ENCODE measurements around the gene RBM4B.

The RBM4B gene

DNA sequence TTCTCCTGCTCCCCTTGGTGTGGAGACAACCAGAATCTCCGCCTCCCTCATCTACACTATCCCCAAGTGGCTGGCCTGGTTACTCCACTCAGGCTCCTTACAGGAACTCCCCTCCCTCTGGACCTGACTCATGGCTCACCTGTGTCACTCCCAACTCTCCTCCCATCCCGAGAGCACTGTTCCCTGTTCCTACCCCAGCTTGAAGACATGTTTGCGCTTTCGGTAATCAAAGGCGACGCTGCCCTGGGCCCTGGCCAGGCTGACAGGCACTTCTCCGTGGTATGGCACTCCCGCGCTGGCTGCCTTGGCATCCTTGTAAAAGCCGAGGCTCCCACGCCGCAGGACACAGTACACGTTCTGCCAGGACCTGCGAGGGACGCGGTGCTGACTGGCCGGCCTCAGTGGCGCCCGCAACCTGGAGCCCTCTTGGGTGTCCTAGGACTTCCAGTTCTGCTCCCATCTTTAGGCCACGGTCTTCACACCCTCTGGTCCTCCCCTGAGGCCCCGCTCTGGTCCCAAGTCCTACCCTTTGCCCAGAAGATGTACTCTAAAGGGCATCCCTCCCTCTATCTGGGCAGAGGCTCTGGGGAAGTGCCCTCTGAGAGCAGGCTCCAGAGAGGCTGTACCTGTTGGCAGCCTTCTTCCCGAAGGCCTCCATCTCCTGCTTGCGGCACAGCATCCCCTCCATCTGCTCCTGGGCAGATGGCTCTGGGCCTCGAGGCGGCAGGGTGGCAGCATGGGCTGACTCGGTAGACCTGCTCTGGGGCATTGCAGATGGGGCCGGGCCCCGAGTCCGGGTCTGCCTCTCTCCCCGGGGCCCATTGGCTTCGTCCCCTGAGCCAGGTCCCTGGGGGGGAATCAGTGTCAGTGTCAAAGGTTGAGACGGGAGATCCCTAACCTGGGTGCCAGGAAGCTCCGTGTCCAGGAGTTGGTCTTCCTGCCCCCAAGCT, 9.4 kb upstream of the RBM4B start:
- no peak for DNase-seq (ENCODE audit: low read depth, low spot score)

- DNase-seq (ENCODE audit: low read depth, low spot score), result no peak
These were observed 8.6 kb upstream of the RBM4B start for GRCh38 chr11:66686100-66686785.

- no peak for DNase-seq (ENCODE audit: low read depth, low spot score)
These were observed 7.8 kb upstream of the RBM4B start for GRCh38 chr11:66685276-66686099.

- no peak for DNase-seq (ENCODE audit: low read depth, low spot score)
These were observed 6.9 kb upstream of the RBM4B start for GRCh38 chr11:66684635-66685034.

DNA sequence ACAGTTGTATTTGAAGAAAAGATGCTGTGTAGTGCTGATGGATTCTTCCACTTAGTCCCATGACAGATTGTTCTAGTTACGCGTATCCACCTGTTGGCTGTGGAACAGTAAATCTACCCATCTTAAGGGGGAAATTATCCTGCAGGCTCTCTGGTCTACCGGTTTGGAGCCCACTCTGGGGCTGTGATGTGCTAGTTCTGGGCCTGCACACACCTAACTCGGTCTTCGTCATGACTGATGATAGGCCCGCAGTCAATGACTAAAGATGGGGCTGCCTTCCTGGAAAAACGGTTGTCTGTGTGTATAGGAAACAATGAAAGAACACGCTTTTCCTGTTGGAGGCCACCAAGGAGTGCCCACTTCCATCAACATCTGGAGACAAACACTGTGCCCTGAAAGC, 6.2 kb upstream of the RBM4B start:
- no peak for DNase-seq (ENCODE audit: low read depth, low spot score)

DNA sequence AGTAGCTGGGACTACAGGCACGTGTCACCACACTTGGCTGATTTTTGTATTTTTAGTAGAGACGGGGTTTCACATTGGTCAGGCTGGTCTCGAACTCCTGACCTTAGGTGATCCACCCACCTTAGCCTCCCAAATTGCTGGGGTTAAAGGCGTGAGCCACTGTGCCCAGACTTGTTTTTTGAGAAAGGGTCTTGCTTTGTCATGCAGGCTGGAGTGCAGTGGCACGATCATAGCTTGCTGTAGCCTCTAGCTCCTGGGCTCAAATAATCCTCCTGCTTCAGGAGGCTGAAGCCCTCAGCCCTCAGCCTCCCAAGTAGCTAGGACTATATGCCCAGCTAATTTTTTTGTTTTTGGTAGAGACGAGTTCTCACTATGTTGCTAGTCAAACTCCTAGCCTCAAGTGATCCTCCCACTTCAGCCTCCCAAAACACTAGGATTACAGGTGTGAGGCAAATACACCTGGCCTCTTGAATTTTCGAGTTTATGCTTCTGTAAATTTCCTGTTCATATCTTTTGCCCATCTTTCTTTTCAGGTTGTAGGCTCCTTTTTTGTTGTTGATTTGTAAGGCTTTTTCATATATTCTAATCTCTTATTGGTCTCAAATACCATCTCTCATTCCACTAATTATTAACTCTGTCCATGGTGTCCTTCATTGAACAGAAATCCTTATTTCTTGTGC, 3.4 kb upstream of the RBM4B start:
- no peak for DNase-seq (ENCODE audit: low read depth, low spot score)

DNA sequence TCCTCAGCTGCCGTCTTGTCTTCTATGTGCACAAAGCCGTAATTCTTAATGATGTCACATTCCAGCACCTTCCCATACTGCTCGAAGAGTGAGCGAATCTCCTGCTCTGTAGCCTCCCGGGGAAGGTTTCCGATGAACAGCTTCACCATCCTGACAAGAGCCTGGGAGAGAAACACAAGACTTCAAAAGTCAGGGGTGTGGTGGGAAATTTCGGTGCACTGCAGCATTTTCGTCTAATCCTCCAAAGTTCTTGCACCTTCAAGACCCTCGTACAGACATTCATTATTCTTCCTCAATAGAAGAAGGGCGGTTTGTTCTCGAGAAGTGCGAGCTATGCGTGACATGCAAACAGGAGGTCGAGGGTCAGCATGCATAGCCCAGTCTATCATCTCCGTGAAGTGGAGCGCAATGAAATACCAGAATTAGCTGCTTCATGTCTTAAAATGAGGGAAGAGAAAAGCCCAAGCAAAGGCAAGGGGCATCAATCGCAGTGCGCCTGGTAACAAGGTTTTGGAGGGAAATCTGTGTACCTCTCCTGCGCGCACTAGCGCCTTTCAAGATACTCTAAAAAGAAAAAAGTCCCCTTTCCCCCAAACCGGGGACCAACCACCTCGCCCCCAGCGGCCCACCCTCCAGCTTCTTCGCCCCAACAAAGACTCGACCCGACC, 622 bp downstream of the RBM4B start:
- DNase-seq (ENCODE audit: low read depth, low spot score), result no peak

- no peak for DNase-seq (ENCODE audit: low read depth, low spot score)
These were observed 1.3 kb downstream of the RBM4B start for GRCh38 chr11:66676282-66676919.

DNA sequence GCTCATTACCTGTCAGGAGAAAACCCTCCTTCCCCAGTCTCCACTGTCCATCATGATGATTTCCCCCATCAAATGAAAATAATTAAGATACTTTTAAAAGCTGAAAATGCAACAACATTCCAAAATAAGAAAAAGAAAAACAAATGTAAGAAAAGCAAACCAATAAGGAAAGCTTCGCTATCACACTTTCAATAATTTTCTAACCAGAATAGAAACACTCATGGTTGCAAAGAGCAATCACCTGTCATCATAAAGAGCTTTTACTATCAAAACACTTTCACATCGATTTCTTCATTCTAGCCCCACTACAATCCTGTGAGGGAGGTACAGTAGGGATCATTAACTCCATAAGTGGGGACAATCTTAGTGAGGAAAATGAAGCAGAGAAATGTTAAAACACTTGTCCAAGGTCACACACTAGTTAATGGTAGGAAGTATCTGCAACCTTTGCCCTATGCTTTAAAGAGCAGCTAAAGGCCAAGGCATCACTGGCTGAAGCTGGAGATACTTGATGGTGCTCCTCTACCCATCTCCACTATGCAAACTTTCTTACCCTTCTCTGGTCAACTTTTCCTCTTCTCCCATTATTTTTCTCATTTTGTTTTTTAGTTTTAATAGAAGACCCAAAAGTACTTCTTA, 2.6 kb downstream of the RBM4B start:
- no peak for DNase-seq (ENCODE audit: low read depth, low spot score)

GRCh38 chr11:66670816-66671215, 6.9 kb downstream of the RBM4B start:
- DNase-seq (ENCODE audit: low read depth, low spot score), result no peak

DNA sequence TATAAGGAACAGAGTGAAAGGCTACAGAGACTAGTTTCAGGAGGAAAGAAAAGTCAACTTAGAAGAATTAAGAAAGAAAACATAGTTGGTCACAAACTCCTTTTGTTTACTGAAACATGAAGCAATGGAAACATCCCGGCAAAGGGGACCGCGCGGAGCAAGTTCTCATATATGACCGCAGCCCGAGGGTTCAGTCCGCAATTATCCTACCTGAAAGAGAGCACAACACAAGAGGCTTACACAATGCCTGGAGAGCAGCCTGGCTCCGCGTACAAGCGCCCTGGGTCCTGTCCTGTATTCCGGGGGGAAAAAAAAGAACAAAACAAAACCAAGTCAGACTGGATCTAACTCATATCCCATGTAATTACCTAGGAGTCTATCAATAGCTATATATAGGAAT, 12.3 kb downstream of the RBM4B start:
- no peak for DNase-seq (ENCODE audit: low read depth, low spot score)

GRCh38 chr11:66663741-66664296, 13.9 kb downstream of the RBM4B start:
- DNase-seq (ENCODE audit: low read depth, low spot score), result no peak

DNA sequence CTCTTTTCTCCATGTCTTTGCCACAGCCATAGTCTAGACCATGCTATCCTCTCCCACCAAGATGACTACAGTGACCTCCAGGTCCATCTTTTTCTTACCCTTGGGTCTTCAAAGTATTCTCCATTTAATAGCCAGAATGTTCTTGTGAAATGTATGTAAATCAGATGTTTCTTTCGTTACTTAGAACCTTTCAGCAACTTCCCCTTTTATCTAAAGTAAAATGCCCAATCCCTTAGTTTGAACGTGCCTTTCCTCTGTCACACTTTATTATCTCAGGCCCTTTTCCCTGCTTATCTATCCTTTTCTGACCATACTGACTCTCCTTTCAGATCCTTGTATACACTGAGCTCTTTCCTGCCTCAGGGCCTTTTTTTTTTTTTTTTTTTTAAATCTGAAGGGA, 17.9 kb downstream of the RBM4B start:
- DNase-seq (ENCODE audit: low read depth, low spot score), result no peak

GRCh38 chr11:66653123-66653522, 24.6 kb downstream of the RBM4B start:
- DNase-seq (ENCODE audit: low read depth, low spot score), result no peak

GRCh38 chr11:66652651-66653050, 25.0 kb downstream of the RBM4B start:
- no peak for DNase-seq (ENCODE audit: low read depth, low spot score)

DNA sequence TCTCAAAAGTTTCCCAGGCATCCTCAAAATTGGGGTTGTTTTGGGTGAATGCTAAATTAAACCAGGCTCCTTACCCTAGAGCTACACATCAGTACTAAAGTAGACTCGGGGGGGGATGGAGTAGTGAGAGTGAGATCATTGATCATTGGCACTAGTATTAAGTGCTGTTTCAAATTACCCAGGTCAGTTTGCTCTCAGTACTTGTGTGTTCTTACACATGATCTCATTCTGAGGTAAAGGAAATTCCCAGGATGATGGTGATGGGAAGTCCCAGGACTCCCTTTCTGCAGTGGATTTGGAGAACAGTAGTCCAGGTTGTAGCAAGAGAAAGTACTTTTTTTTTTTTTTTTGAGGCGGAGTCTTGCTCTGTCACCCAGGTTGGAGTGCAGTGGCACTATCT, 26.7 kb downstream of the RBM4B start:
- DNase-seq (ENCODE audit: low read depth, low spot score), result no peak

DNA sequence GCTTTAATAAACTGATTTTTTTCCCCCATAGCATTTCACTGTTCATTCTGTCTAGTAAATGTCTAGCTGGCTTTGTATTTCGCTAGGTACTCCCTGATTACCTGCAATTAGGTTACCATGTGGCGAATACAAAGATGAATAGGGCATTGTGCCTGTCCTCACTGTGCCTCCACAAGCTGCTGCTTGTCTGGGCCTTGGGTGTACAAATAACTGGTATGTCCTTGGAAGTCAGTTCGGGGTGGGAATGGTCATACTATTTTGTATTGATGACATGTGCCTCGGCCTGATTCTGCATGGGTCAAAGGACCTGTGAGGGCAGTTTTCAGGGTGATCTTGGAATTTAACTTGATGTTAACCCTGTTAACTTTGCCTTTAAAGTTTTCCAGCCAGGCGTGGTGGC, 27.8 kb downstream of the RBM4B start:
- DNase-seq (ENCODE audit: low read depth, low spot score), result no peak

- DNase-seq (ENCODE audit: low read depth, low spot score), result no peak
These were observed 30.9 kb downstream of the RBM4B start for GRCh38 chr11:66646828-66647227.

DNA sequence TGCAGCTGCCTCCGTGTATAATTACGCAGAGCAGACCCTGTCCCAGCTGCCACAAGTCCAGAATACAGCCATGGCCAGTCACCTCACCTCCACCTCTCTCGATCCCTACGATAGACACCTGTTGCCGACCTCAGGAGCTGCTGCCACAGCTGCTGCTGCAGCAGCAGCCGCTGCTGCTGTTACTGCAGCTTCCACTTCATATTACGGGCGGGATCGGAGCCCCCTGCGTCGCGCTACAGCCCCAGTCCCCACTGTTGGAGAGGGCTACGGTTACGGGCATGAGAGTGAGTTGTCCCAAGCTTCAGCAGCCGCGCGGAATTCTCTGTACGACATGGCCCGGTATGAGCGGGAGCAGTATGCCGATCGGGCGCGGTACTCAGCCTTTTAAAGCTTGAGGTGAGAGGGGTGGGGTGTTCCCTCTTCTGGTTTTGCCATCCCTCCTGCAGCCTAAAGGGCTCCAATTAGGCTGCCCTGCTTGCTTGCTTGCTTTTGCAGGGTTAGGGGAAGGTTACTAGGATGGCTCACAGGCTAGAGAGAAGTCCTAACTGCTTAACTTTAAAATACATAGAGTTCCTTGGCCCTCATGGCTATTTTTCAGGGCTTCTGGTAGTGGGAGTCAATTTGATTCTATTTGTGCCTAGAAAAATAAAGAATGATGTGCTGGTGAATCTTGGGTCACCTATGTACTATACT, 33.8 kb downstream of the RBM4B start:
- no peak for DNase-seq (ENCODE audit: low read depth, low spot score)
